HFFc6 (cell line): ENCODE data around the gene RPL39. TPM values are rescaled to one million over a fixed set of nuclear protein-coding genes. Genes with fewer than 3 reads are reported as not detected.

Source experiments
- DNase-seq: peaks from one replicate; pipeline ENCODE4 v3.0.0-alpha.2; 2018
- H3K27ac Mint-ChIP-seq: 2 replicates; pipeline ENCODE4 v1.8.0; 2020; ENCODE audit warnings: mild to moderate bottlenecking, mixed read lengths
- H3K27me3 Mint-ChIP-seq: 2 replicates; pipeline ENCODE4 v1.8.0; 2021; ENCODE audit warnings: mild to moderate bottlenecking, moderate library complexity, mixed read lengths; ENCODE audit not compliant: insufficient read depth
- H3K36me3 Mint-ChIP-seq: 2 replicates; pipeline ENCODE4 v1.8.0; 2021; ENCODE audit warnings: low read depth, mixed read lengths
- H3K4me1 Mint-ChIP-seq: 2 replicates; pipeline ENCODE4 v1.8.0; 2020; ENCODE audit warnings: low read depth, mixed read lengths
- H3K4me3 Mint-ChIP-seq: 2 replicates; pipeline ENCODE4 v1.8.0; 2020; ENCODE audit warnings: mild to moderate bottlenecking, moderate library complexity, mixed read lengths
- H3K9me3 Mint-ChIP-seq: 2 replicates; pipeline ENCODE4 v1.8.0; 2020; ENCODE audit warnings: mild to moderate bottlenecking, mixed read lengths
- CTCF ChIP-seq: fragments of 200-600 bp; sonication (generic); IDR thresholded peaks from 2 replicates; pipeline ENCODE4 v1.5.0; 2021; ENCODE audit warnings: antibody characterized with exemption, mild to moderate bottlenecking
- total RNA-seq, 6 experiments: library from RNA; stranded (reverse); fragmentation: NEBNext Ultra II Directional; extraction: Animal tissue kit (Norgen Biotek cat#: 25700); gene quantifications; 2 replicates in 1 of 6; 3 replicates in 5 of 6; pipeline ENCODE4 v1.2.3, GENCODE V29; 2021

Gene RPL39
- total RNA-seq, 6 experiments from 2014 or later: 1,260 to 1,533 (median 1,345) TPM

GRCh38 chrX:119758731-119759247 lies 32.6 kb downstream of the RPL39 start:
- peaks cover 14% of the 10 kb centered on the region for H3K4me1 Mint-ChIP-seq
- no peaks in the 10 kb centered on the region; the same call in none of the 2 replicates for H3K27me3 Mint-ChIP-seq
- no peak for DNase-seq
- H3K36me3 Mint-ChIP-seq: no peaks in the 10 kb centered on the region
- peak overlapping the region; percentile 42 for H3K4me3 Mint-ChIP-seq
- H3K27ac Mint-ChIP-seq: no peak overlapping the region
- no peaks in the 10 kb centered on the region for H3K9me3 Mint-ChIP-seq
- TF ChIP-seq CTCF: no peak

GRCh38 chrX:119757979-119758730 lies 33.3 kb downstream of the RPL39 start, which contains the start of gene SOWAHD:
TSS of gene SOWAHD (plus strand) at chrX:119758588. CDS start at chrX:119758668, 80 bp downstream.
- H3K4me3 Mint-ChIP-seq: peak within 1 kb of the TSS; percentile 65
- H3K4me1 Mint-ChIP-seq: peaks cover 7% of the 10 kb centered on the region
- no peak for DNase-seq
- H3K27ac Mint-ChIP-seq: no peak within 1 kb of the TSS
- no peaks in the 10 kb centered on the region; the same call in none of the 2 replicates for H3K27me3 Mint-ChIP-seq
- TF ChIP-seq CTCF: no peak
- H3K9me3 Mint-ChIP-seq: no peaks in the 10 kb centered on the region
- no peaks in the 10 kb centered on the region for H3K36me3 Mint-ChIP-seq

- Mint-ChIP-seq H3K27me3 (no peaks in the 10 kb centered on the region; the same call in none of the 2 replicates), H3K36me3 (no peaks in the 10 kb centered on the region), H3K9me3 (no peaks in the 10 kb centered on the region), H3K4me3 (peak overlapping the region; percentile 65), H3K27ac (no peak overlapping the region), H3K4me1 (peaks cover 2% of the 10 kb centered on the region)
- no peak for TF ChIP-seq CTCF
- DNase-seq: no peak
Measured at GRCh38 chrX:119757646-119757978, 33.8 kb downstream of the RPL39 start.

- DNase-seq: no peak
- TF ChIP-seq CTCF: no peak
- no peaks in the 10 kb centered on the region; the same call in none of the 2 replicates for H3K27me3 Mint-ChIP-seq
- no peaks in the 10 kb centered on the region for H3K36me3 Mint-ChIP-seq
- H3K4me1 Mint-ChIP-seq: no peaks in the 10 kb centered on the region
- H3K4me3 Mint-ChIP-seq: no peak overlapping the region
- no peak overlapping the region for H3K27ac Mint-ChIP-seq
- H3K9me3 Mint-ChIP-seq: no peaks in the 10 kb centered on the region
Measured at GRCh38 chrX:119756926-119757635, 34.3 kb downstream of the RPL39 start.

- Mint-ChIP-seq H3K27ac (no peak overlapping the region), H3K4me1 (no peaks in the 10 kb centered on the region), H3K36me3 (no peaks in the 10 kb centered on the region), H3K4me3 (no peak overlapping the region), H3K9me3 (no peaks in the 10 kb centered on the region), H3K27me3 (no peaks in the 10 kb centered on the region; the same call in none of the 2 replicates)
- TF ChIP-seq CTCF: no peak
- no peak for DNase-seq
Measured at GRCh38 chrX:119755981-119756533, 35.4 kb downstream of the RPL39 start.
